Measurements from ENCODE around the gene ARL15. TPM values are rescaled to one million over a fixed set of nuclear protein-coding genes. Genes with fewer than 3 reads are reported as not detected.

The ARL15 gene
- total and polyA plus RNA-seq, 2 of the 8 experiments (the other 6 are each of a cell fraction or from before 2014, with no cell fraction given), result 9.9 to 21.2 TPM

DNA sequence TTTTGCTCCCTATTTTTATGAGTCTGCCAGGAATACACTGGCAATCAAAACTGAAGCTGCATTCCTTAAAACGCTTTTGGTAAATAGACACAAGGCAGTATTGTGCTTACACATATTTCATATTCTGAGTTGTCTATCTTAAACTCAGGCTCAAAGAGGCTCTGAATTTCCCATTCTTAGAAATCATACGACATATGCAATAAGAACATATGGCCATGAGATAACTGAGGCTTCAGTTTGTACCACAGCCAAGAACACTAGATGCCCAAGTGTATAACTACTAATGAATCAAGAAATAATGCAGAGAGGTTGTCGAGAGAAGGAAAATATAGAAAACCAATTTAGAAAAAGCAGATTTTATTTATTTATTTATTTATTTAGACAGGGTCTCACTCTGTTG, 392.5 kb downstream of the ARL15 start:
- POLR2A ChIA-PET (ENCODE audit: partially characterized antibody), result no interaction called here

More for the DNA sequence above, 392.5 kb downstream of the ARL15 start:
- Histone ChIP-seq H3K14ac (ENCODE audit: insufficient read length) (no peak overlapping the region), H3K4me2 (ENCODE audit: insufficient read depth in 1 of 2, low read depth in 2 of 2, low read length in 2 of 2) (no peak overlapping the region), H2BK20ac (ENCODE audit: low read length) (no peak overlapping the region), H2AFZ (ENCODE audit: low read length) (no peak overlapping the region), H4K20me1 (replicated peaks in 1 of 2; ENCODE audit: control insufficient read depth in 1 of 2, insufficient read depth in 2 of 2, low read length in 2 of 2) (no peaks in the 10 kb centered on the region), H3K79me2 (ENCODE audit: control insufficient read depth in 1 of 2, insufficient read depth in 2 of 2, low read length in 2 of 2) (no peaks in the 10 kb centered on the region), H2BK5ac (ENCODE audit: low read depth, low read length) (no peak overlapping the region), H3K56ac (replicated peaks; ENCODE audit: insufficient read length, low read depth, low read length) (no peak overlapping the region), H3K4me3 (ENCODE audit: extremely low read depth in 1 of 4, insufficient read depth in 2 of 4, low read depth in 3 of 4, low read length in 4 of 4) (no peak overlapping the region), H2BK15ac (ENCODE audit: low read length) (no peak overlapping the region), H4K8ac (ENCODE audit: extremely low read depth, insufficient read depth, low read length) (no peak overlapping the region), H3K23me2 (ENCODE audit: low read depth, low read length) (no peaks in the 10 kb centered on the region), H3K18ac (ENCODE audit: extremely low read depth, low read length) (no peak overlapping the region), H3K36me3 (ENCODE audit: control insufficient read depth in 2 of 4, insufficient read depth in 4 of 4, low read length in 3 of 4) (no peaks in the 10 kb centered on the region), H2AK5ac (ENCODE audit: low read depth, low read length) (no peak overlapping the region), H4K91ac (replicated peaks; ENCODE audit: insufficient read length, low read length) (no peak overlapping the region), H3K27me3 (replicated peaks in 1 of 4; ENCODE audit: control insufficient read depth in 3 of 4, extremely low read depth in 1 of 4, insufficient read depth in 3 of 4, low read length in 3 of 4) (no peaks in the 10 kb centered on the region; a peak in 1 of 7 replicates), H3K4me1 (replicated peaks in 1 of 4; ENCODE audit: control insufficient read depth in 3 of 4, insufficient read depth in 4 of 4, low read length in 3 of 4) (no peaks in the 10 kb centered on the region), H3K27ac (ENCODE audit: low read depth, low read length) (no peak overlapping the region), H3K4ac (replicated peaks; ENCODE audit: insufficient read length, low read depth, low read length) (no peak overlapping the region), H2BK12ac (ENCODE audit: low read depth, low read length) (no peak overlapping the region), H3K9ac (replicated peaks in 1 of 4; ENCODE audit: extremely low read depth in 1 of 4, low read depth in 3 of 4, low read length in 3 of 4) (no peak overlapping the region), H3K9me3 (ENCODE audit: insufficient read depth in 2 of 2, low read depth in 1 of 2, low read length in 1 of 2) (no peaks in the 10 kb centered on the region), H3K79me1 (ENCODE audit: low read depth, low read length) (no peaks in the 10 kb centered on the region), H4K5ac (ENCODE audit: insufficient read length, low read depth, low read length) (no peak overlapping the region), H2BK120ac (replicated peaks; ENCODE audit: low read depth, low read length) (no peak overlapping the region), H3K23ac (ENCODE audit: insufficient read length) (no peak overlapping the region)
- TF ChIP-seq, protein P1, sequence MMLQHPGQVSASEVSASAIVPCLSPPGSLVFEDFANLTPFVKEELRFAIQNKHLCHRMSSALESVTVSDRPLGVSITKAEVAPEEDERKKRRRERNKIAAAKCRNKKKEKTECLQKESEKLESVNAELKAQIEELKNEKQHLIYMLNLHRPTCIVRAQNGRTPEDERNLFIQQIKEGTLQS (IDR thresholded peaks at IDR 0.05; ENCODE audit: insufficient read depth, low read depth, low read length), result no peak
- TF ChIP-seq MAFK (IDR thresholded peaks at IDR 0.05; ENCODE audit: low read depth, low read length), result no peak
- TF ChIP-seq, protein P2, sequence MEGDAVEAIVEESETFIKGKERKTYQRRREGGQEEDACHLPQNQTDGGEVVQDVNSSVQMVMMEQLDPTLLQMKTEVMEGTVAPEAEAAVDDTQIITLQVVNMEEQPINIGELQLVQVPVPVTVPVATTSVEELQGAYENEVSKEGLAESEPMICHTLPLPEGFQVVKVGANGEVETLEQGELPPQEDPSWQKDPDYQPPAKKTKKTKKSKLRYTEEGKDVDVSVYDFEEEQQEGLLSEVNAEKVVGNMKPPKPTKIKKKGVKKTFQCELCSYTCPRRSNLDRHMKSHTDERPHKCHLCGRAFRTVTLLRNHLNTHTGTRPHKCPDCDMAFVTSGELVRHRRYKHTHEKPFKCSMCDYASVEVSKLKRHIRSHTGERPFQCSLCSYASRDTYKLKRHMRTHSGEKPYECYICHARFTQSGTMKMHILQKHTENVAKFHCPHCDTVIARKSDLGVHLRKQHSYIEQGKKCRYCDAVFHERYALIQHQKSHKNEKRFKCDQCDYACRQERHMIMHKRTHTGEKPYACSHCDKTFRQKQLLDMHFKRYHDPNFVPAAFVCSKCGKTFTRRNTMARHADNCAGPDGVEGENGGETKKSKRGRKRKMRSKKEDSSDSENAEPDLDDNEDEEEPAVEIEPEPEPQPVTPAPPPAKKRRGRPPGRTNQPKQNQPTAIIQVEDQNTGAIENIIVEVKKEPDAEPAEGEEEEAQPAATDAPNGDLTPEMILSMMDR (IDR thresholded peaks at IDR 0.05; ENCODE audit: control extremely low read depth in 1 of 3, insufficient read depth in 1 of 3, low read depth in 1 of 3, low read length in 3 of 3), result no peak
- FAIRE-seq (no peak), DNase-seq (ENCODE audit: low read depth in 1 of 2, low spot score in 2 of 2) (no peak)
- CTCF ChIA-PET (ENCODE audit: partially characterized antibody), result interaction anchor here (0.7 to 1.6 kb wide), 7 partner anchors 9 to 103 kb away, joined by 3 to 6 read pairs (median 4); no protein-coding TSS in a partner anchor
- 89% methylated on average over 3 of the region's 3 CpGs; no CpG with 5 or more reads in 1 of the 2 experiments for WGBS, 2 experiments (ENCODE audit: extremely low coverage in 1 of 2, insufficient coverage in 1 of 2, insufficient read length in 1 of 2, insufficient replicate concordance in 2 of 2, low coverage in 1 of 2, low lambda C conversion rate in 2 of 2, missing lambda C conversion rate in 1 of 2)

Measured in H1 (cell line).